SK-N-SH treated with all-trans-retinoic acid at 6 μM for 48 hours (cell line): Measurements from ENCODE around the gene WFS1.

Experiments
- ATAC-seq: fragments of 200-7000 bp; cut with Tn5 transposase; 3 replicates; pipeline ENCODE4 v1.9.1; 2020; ENCODE audit warnings: mild to moderate bottlenecking, moderate library complexity
- ARNTL ChIP-seq: fragments of 450-650 bp; formaldehyde crosslinking; IDR thresholded peaks from 2 replicates; pipeline ENCODE4 v1.5.0; 2020; ENCODE audit warnings: low read depth, mild to moderate bottlenecking, moderate library complexity, borderline replicate concordance
- BACH2 ChIP-seq: fragments of 250-450 bp; sonication (Bioruptor Pico); IDR thresholded peaks from 2 replicates; pipeline ENCODE4 v1.9.0; 2021; ENCODE audit warnings: mild to moderate bottlenecking, borderline replicate concordance
- CREB5 ChIP-seq: fragments of 250-450 bp; sonication (Bioruptor Pico); IDR thresholded peaks from 2 replicates; pipeline ENCODE4 v1.5.1; 2020; ENCODE audit warnings: low read depth, mild to moderate bottlenecking, moderate library complexity
- CSRNP3 ChIP-seq: fragments of 250-450 bp; sonication (Bioruptor Pico); IDR thresholded peaks from 2 replicates; pipeline ENCODE4 v1.5.1; 2021; ENCODE audit warnings: mild to moderate bottlenecking, moderate library complexity
- ESRRG ChIP-seq: fragments of 250-450 bp; sonication (Bioruptor Pico); IDR thresholded peaks from 2 replicates; pipeline ENCODE4 v1.6.1; 2021; ENCODE audit warnings: mild to moderate bottlenecking
- GLIS3 ChIP-seq: fragments of 250-450 bp; sonication (Bioruptor Pico); IDR thresholded peaks from 2 replicates; pipeline ENCODE4 v1.5.0; 2020; ENCODE audit warnings: mild to moderate bottlenecking, moderate library complexity
- OSR1 ChIP-seq: fragments of 250-450 bp; sonication (Bioruptor Pico); IDR thresholded peaks from 2 replicates; pipeline ENCODE4 v1.8.0; 2022; ENCODE audit warnings: moderate library complexity, mild to moderate bottlenecking, inconsistent platforms
- PATZ1 ChIP-seq: fragments of 250-450 bp; sonication (Bioruptor Pico); IDR thresholded peaks from 2 replicates; pipeline ENCODE4 v1.8.0; 2020; ENCODE audit warnings: mild to moderate bottlenecking, moderate library complexity, borderline replicate concordance
- POU6F1 ChIP-seq: fragments of 250-450 bp; sonication (Bioruptor Pico); IDR thresholded peaks from 2 replicates; pipeline ENCODE4 v1.8.0; 2021; ENCODE audit warnings: low read depth, mild to moderate bottlenecking, moderate library complexity, borderline replicate concordance
- PPARA ChIP-seq: fragments of 250-450 bp; sonication (Bioruptor Pico); IDR thresholded peaks from 2 replicates; pipeline ENCODE4 v1.5.0; 2020; ENCODE audit warnings: mild to moderate bottlenecking, borderline replicate concordance
- RARB ChIP-seq: fragments of 250-450 bp; sonication (Bioruptor Pico); IDR thresholded peaks from 2 replicates; pipeline ENCODE4 v1.8.0; 2021; ENCODE audit warnings: mild to moderate bottlenecking, moderate library complexity
- SNAI2 ChIP-seq: fragments of 250-450 bp; sonication (Bioruptor Pico); IDR thresholded peaks from 2 replicates; pipeline ENCODE4 v1.5.0; 2020; ENCODE audit warnings: mild to moderate bottlenecking, moderate library complexity
- TCF4 ChIP-seq: fragments of 250-450 bp; sonication (Bioruptor Pico); IDR thresholded peaks from 2 replicates; pipeline ENCODE4 v1.8.0; 2021; ENCODE audit warnings: mild to moderate bottlenecking, moderate library complexity, borderline replicate concordance
- TOX ChIP-seq: fragments of 250-450 bp; sonication (Bioruptor Pico); IDR thresholded peaks from 2 replicates; pipeline ENCODE4 v1.8.0; 2021; ENCODE audit warnings: mild to moderate bottlenecking, moderate library complexity, borderline replicate concordance
- TSHZ2 ChIP-seq: fragments of 250-450 bp; sonication (Bioruptor Pico); IDR thresholded peaks from 2 replicates; pipeline ENCODE4 v1.5.0; 2020; ENCODE audit warnings: mild to moderate bottlenecking, moderate library complexity
- ZC3H10 ChIP-seq: fragments of 250-450 bp; sonication (Bioruptor Pico); IDR thresholded peaks from 2 replicates; pipeline ENCODE4 v1.5.1; 2021; ENCODE audit warnings: mild to moderate bottlenecking, moderate library complexity
- ZFP3 ChIP-seq: fragments of 250-450 bp; sonication (Bioruptor Pico); IDR thresholded peaks from 2 replicates; pipeline ENCODE4 v1.5.0; 2020; ENCODE audit warnings: mild to moderate bottlenecking, moderate library complexity
- ZFP30 ChIP-seq: fragments of 450-650 bp; formaldehyde crosslinking; IDR thresholded peaks from 2 replicates; pipeline ENCODE4 v1.5.0; 2022; ENCODE audit warnings: mild to moderate bottlenecking, moderate library complexity
- ZNF565 ChIP-seq: fragments of 450-650 bp; formaldehyde crosslinking; conservative IDR thresholded peaks from 2 replicates; pipeline ENCODE4 v1.5.0; 2020; ENCODE audit warnings: low read depth, mild to moderate bottlenecking, moderate library complexity
- ZNF70 ChIP-seq: fragments of 450-650 bp; formaldehyde crosslinking; IDR thresholded peaks from 2 replicates; pipeline ENCODE4 v1.5.0; 2020; ENCODE audit warnings: mild to moderate bottlenecking, moderate library complexity

The WFS1 gene

GRCh38 chr4:6235012-6235411 lies 34.6 kb upstream of the WFS1 start (continued):
- TF ChIP-seq TSHZ2 (CRISPR knock-in tag) (no peak), BACH2 (CRISPR knock-in tag) (no peak), RARB (CRISPR knock-in tag) (no peak), ZFP3 (CRISPR knock-in tag) (no peak)

- ATAC-seq = no peak
- TF ChIP-seq SNAI2 (no peak), TCF4 (CRISPR knock-in tag) (no peak), ARNTL (CRISPR knock-in tag) (no peak), PPARA (no peak), CSRNP3 (CRISPR knock-in tag) (no peak), ZFP30 (CRISPR knock-in tag) (no peak)
Measured at GRCh38 chr4:6235901-6236640, 33.6 kb upstream of the WFS1 start.

GRCh38 chr4:6236816-6237390 lies 32.7 kb upstream of the WFS1 start:
- no peak for ATAC-seq
- TF ChIP-seq CREB5 (CRISPR knock-in tag) (no peak), TSHZ2 (CRISPR knock-in tag) (no peak), ZC3H10 (CRISPR knock-in tag) (no peak), ESRRG (CRISPR knock-in tag) (no peak), BACH2 (CRISPR knock-in tag) (no peak), ZFP30 (CRISPR knock-in tag) (no peak), TOX (CRISPR knock-in tag) (no peak), CSRNP3 (CRISPR knock-in tag) (no peak), SNAI2 (no peak), ARNTL (CRISPR knock-in tag) (no peak), ZNF70 (CRISPR knock-in tag) (no peak), PPARA (no peak), POU6F1 (CRISPR knock-in tag) (no peak), PATZ1 (CRISPR knock-in tag) (no peak), TCF4 (CRISPR knock-in tag) (no peak), GLIS3 (CRISPR knock-in tag) (no peak), ZNF565 (CRISPR knock-in tag) (no peak), RARB (CRISPR knock-in tag) (no peak), ZFP3 (CRISPR knock-in tag) (no peak), OSR1 (CRISPR knock-in tag) (no peak)
